WERI-Rb-1 (cell line): ENCODE results near the gene NRG3.

Experiments
- DNase-seq: peaks from one replicate; pipeline ENCODE4 v3.0.0-alpha.2; 2020
- H3K27ac ChIP-seq: fragments of 250-450 bp; sonication (Bioruptor Pico); 2 replicates; pipeline ENCODE4 v1.5.1; 2020; ENCODE audit warnings: mild to moderate bottlenecking, moderate library complexity
- H3K27me3 ChIP-seq: fragments of 250-450 bp; sonication (Bioruptor Pico); 2 replicates; pipeline ENCODE4 v1.5.1; 2021; ENCODE audit warnings: mild to moderate bottlenecking, low read depth, moderate library complexity; ENCODE audit not compliant: insufficient read depth, severe bottlenecking
- H3K36me3 ChIP-seq: fragments of 250-450 bp; sonication (Bioruptor Pico); 2 replicates; pipeline ENCODE4 v1.5.1; 2020; ENCODE audit warnings: mild to moderate bottlenecking, moderate library complexity
- H3K4me3 ChIP-seq: 2 replicates; pipeline ENCODE4 v1.5.1; 2011; ENCODE audit warnings: low read depth, mild to moderate bottlenecking, control low read depth, low read length
- H3K9me3 ChIP-seq: fragments of 250-450 bp; sonication (Bioruptor Pico); 2 replicates; pipeline ENCODE4 v1.5.1; 2021; ENCODE audit warnings: mild to moderate bottlenecking, moderate library complexity; ENCODE audit not compliant: severe bottlenecking
- CTCF ChIP-seq: IDR thresholded peaks from 2 replicates; pipeline ENCODE4 v1.5.1; 2011; ENCODE audit warnings: low read depth, mild to moderate bottlenecking, control low read depth, inconsistent platforms, low read length

NRG3 gene

GRCh38 chr10:82402906-82403401 lies 528.0 kb downstream of the NRG3 start:
- no peak for TF ChIP-seq CTCF
- no peak for DNase-seq
- Histone ChIP-seq H3K9me3 (no peaks in the 10 kb centered on the region), H3K27me3 (no peaks in the 10 kb centered on the region), H3K4me3 (no peak overlapping the region), H3K27ac (no peak overlapping the region), H3K36me3 (no peaks in the 10 kb centered on the region)

GRCh38 chr10:82409671-82410070 lies 534.7 kb downstream of the NRG3 start:
- Histone ChIP-seq H3K27me3 (no peaks in the 10 kb centered on the region), H3K27ac (no peak overlapping the region), H3K4me3 (no peak overlapping the region), H3K9me3 (no peaks in the 10 kb centered on the region), H3K36me3 (no peaks in the 10 kb centered on the region)
- no peak for DNase-seq
- no peak for TF ChIP-seq CTCF

GRCh38 chr10:82411416-82411815 lies 536.4 kb downstream of the NRG3 start:
- H3K27ac ChIP-seq, result no peak overlapping the region
- H3K36me3 ChIP-seq, result no peaks in the 10 kb centered on the region
- H3K9me3 ChIP-seq, result no peaks in the 10 kb centered on the region
- no peaks in the 10 kb centered on the region for H3K27me3 ChIP-seq
- no peak for TF ChIP-seq CTCF
- DNase-seq, result no peak
- no peak overlapping the region for H3K4me3 ChIP-seq

GRCh38 chr10:82420001-82420400 lies 545.0 kb downstream of the NRG3 start:
- no peak for DNase-seq
- Histone ChIP-seq H3K9me3 (no peaks in the 10 kb centered on the region), H3K27ac (no peak overlapping the region), H3K36me3 (no peaks in the 10 kb centered on the region), H3K27me3 (no peaks in the 10 kb centered on the region), H3K4me3 (no peak overlapping the region)
- TF ChIP-seq CTCF, result no peak

GRCh38 chr10:82429302-82429701 lies 554.3 kb downstream of the NRG3 start:
- no peak overlapping the region for H3K4me3 ChIP-seq
- TF ChIP-seq CTCF, result no peak
- H3K27me3 ChIP-seq, result no peaks in the 10 kb centered on the region
- no peak for DNase-seq
- H3K27ac ChIP-seq, result no peak overlapping the region
- no peaks in the 10 kb centered on the region for H3K36me3 ChIP-seq
- H3K9me3 ChIP-seq, result peaks cover 8% of the 10 kb centered on the region

GRCh38 chr10:82438277-82438676 lies 563.3 kb downstream of the NRG3 start:
- DNase-seq, result peak; percentile 93
- H3K9me3 ChIP-seq, result peaks cover 17% of the 10 kb centered on the region
- H3K27me3 ChIP-seq, result no peaks in the 10 kb centered on the region
- peak overlapping the region; percentile 77 for H3K27ac ChIP-seq
- H3K36me3 ChIP-seq, result no peaks in the 10 kb centered on the region
- no peak overlapping the region for H3K4me3 ChIP-seq
- TF ChIP-seq CTCF, result no peak
